HG03196 (cell line): ENCODE measurements around the gene PLD6.
"Not testable (repeated sequence)": the region's sequence is repeated elsewhere in the genome, so short reads cannot be mapped to it uniquely, and the experiment has no call there.

Experiments used
- ATAC-seq: cut with Tn5 transposase; IDR thresholded peaks from one replicate; pipeline ENCODE4 v1.9.1; 2021; ENCODE audit not compliant: unreplicated experiment

Gene PLD6

DNA sequence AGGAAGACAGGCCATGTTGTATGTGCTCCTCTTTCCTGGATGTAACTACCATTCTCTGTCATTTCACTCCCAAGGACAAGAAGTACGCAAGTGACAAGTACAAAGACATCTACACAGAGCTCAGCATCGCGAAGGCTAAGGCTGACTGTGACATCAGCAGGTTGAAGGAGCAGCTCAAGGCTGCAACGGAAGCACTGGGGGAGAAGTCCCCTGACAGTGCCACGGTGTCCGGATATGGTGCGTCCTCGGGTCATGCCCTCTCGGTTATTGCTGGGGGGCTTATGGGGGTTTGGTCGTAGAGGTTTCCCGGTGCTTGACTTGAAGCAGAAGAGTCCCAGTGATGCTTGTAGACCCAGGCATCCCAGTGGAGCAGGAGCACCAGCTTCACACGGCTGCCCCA, 29.0 kb downstream of the PLD6 start:
- no peak for ATAC-seq

DNA sequence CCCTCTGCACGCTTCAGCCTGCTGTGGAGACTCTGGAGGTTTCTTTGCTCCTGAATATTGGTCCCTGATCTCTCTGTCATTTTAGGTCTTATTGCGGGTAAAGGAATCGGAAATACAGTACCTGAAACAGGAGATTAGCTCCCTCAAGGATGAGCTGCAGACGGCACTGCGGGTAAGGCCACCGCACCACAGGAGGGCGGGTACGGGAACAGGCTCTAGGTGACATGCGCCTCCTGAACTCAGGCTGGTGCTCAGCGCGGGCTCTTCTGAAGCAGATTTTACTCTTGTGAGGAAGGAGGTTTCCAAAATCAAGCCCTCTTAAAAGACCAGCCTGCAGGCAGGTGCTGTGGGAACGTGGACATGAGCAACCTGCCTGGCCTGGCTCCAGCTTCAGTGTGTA, 29.8 kb downstream of the PLD6 start:
- ATAC-seq, result no peak

DNA sequence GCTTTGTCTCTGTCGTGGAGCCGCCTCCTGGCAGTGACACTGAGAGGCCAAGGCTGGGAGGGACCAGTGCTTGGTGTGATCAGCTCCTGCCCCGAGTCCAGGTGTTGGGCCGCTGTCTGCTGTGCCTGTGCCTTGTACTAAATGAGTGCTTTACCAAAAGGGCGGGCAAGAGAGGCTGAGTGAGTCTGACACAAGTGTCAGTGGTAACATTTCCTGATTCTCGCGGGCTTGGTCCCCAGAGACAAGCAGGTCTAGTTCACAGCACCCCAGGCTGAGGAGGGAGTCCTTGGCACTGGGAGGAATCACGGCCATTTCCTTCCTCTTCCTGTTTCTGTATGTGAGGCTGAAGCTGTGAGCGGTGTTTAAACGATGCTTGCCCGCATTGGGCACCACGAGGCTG, 30.2 kb downstream of the PLD6 start:
- ATAC-seq, result no peak

DNA sequence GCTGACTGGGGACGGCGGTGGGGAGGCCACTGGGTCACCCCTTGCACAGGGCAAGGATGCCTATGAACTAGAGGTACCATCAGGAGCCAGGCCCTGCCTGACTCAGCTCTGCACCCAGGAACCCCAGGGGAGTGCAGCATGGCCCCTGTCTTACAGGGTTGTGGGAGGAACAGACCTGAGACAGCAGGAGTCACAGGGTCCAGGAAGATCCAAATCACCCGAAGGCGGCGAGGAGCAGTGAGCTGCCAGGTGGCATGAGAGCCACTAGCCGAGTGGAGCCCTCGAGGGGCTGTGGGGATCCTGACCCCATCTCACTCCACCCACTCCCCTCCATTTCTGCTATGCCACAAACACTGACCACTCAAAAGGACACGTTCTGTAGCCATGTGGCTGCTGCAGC, 30.8 kb downstream of the PLD6 start:
- no peak for ATAC-seq

DNA sequence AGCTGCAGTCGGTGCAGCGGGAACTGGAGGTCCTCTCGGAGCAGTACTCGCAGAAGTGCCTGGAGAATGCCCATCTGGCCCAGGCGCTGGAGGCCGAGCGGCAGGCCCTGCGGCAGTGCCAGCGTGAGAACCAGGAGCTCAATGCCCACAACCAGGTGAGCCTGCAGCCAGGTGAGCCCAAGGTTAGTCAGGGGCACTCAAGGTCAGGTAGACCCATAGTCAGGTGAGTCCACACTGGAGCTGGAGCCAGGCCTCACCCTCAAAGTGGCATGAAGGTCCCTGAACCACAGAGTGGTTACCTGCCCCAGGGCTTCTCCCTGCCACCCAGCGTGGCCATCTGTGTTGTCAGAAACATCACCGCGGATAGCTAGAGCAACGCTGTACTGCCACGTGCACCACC, 32.2 kb downstream of the PLD6 start:
- no peak for ATAC-seq

DNA sequence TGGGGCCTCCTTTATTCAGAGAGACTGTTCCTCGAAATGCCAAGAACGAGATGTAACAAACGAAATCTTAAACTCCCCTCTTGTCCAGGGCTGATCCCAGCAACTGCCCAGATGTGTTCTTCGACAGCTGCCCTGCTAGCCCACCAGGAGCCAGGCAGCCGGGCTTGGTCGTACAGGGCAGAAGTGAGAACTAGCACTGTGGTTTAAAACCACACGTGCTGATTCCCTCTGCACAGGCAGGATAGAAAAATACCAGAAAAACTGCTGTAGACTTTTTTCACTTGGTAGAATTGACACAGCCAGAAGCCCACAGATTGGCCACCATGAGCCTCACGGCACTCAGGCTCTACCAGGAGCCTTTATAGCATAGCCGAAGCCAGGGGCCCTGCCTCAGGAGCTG, 33.1 kb downstream of the PLD6 start:
- no peak for ATAC-seq

DNA sequence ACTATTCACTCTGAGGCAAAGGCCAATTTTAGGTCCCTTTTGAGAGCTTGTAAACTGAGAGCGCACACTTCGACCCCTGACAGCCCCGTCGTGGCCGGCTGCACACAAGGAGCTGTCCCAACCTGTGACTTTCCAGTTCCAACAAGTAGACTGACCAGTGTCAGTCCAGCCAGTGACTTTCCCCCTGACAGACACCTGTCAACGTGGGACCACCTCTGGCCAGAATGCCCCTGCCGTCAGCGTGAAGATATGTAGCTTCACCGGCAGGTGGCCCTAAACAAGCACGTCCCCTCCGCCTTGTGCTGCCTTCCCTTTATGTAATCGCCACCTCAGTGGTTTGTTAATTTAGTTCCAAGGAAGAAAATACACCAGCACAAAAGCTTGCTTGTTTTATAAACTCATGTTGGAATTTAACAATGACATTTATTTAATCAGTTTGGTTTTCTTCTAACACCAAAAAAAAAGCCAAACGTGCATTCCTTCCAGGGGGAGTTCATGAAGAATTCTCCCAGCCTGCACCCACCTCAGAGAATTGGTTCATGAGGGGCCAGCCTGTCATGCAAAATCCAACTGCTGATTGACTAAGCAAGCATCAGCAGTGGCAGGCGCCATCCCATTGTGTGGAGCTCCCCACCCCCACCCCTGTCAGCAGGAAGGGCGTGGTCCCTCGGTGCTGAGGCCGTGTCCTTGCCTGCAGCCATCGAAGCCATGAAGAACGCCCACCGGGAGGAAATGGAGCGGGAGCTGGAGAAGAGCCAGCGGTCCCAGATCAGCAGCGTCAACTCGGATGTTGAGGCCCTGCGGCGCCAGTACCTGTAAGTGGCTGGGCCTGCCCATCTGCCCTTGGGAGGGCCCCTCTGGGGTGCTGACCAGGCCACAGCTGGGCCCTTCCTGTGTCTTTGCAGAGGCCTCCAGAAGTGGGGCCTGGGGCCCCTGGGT, 33.9 kb downstream of the PLD6 start:
- no peak for ATAC-seq

DNA sequence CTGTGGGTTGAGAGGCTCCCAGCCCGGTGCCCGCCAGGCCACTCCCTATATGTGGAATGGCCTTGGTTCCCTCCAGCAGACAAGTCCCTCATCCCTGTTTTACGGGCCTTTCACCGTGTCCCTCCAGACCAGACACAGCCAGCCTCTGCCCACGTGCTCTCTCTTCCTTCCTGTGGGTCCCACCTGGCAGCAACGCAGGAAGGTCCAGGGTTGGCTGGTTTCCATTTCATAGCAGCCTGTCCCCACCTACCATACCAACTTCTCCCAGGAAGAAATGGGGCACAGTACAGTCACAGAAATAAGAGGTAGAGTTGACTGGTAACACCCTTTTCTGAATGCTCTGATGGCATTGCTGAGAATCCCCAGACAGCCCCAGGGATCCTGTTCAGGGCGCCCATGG, 34.9 kb downstream of the PLD6 start:
- ATAC-seq, result no peak

DNA sequence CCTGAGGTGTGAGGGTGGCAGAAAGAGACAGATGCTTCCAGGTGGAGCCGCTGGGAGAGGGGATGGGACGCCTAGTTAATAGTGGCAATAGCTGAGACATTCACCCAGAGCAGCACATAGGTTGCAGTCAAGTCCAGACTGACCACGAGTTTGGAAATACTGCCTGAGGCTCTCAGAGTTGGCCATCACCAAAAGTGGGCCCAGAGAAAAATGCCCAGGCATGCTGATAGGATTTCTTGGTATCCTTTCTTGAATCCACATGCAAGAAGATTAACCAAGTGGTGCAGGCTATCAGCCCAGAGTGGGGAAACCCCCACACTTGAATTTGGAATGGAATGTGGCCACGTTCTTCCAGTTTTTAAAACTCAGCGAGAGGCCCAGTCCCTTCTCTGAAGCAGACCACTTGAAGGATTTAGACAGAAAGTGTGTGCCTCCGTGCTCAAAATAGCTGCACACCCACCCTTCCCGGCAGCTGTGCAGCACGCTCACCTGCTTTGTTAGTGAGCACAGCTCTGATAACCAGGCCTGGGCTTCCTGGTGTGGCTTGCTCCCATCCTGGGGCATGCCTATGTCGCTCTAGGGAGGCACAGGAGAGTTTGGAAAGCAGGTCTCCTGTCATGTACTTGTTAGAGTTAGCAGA, 35.7 kb downstream of the PLD6 start:
- no peak for ATAC-seq

DNA sequence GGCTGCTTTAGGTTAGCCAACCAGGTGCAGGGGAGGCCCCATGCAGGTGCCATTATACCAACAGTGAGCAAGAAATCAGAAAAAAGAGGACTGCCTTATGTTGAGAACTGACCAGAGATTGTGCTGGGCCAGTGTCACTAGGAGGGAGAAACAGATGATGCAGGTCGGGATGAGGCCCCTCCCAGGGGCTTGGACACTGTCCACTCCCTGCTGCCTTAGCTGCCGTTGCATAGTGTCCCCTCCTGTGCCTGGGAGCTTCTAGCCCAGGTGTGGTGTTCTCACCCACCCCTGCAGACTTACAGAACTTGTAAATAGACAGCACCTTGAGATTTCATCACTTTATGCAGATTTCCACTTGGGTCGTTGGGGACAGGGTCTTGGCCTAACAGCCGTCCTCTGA, 36.7 kb downstream of the PLD6 start:
- no peak for ATAC-seq

DNA sequence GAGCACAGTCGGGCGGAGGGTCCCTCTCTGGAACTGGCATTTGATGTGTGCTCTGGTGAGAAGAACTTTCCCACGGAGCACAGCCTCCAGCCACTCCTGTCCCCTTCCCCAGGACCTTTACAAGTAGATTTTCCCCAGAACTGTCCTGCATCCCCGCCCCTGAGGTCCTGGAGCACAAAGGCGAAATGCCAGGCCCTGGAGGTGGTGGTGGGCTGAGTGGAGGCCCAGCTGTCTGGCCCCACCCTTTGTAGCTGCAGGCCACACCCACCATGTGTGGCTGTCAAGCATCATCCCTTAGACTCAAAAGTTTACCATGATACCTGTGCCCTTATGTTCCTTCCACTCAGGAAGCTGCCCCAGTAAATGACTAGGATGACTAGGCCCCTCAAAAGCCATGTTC, 37.7 kb downstream of the PLD6 start:
- no peak for ATAC-seq

DNA sequence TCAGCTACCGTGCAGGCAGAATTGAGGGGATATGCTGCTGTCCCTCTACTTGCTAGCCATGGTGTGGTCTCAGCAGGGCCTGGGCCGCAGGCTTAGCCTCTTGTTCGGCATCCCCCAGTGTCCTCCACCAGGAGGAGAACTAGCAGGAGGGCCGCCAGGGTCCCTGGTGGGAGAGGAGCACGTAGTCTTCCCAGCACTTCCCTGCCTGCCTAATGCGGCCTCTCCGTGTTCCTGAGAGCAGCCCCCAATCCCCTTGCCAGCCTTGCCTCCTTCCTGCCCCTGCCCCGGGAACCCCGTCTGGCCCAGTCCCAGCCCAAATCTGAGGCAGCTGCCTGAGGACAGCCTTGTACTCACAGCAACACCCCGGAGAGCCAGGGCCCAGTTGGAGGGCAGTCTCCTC, 38.1 kb downstream of the PLD6 start:
- no peak for ATAC-seq

DNA sequence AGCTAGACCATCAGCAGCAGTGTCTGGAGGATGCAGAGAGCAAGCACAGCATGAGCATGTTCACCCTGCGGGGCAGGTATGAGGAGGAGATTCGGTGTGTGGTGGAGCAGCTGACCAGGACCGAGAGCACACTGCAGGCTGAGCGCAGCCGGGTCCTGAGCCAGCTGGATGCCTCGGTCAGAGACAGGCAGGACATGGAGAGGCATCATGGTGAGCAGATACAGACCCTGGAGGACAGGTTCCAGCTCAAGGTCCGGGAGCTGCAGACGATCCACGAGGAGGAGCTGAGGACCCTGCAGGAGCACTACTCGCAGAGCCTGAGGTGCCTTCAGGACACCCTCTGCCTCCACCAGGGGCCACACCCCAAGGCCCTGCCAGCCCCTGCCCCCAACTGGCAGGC, 38.8 kb downstream of the PLD6 start:
- no peak for ATAC-seq

DNA sequence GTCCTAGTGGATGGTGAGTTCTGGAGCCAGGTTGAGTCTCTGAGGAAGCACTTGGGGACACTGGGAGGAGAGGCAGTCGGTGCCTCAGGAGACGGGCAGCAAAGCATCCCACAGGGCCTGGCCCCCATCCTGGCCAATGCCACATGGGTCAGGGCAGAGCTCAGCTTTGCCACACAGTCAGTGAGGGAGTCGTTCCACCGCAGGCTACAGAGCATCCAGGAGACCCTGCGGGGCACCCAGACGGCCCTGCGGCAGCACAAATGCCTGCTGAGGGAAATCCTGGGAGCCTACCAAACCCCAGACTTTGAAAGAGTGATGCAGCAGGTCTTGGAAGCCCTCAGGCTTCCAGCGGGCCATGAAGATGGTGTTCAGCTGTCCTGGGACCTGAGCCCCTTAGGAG, 39.7 kb downstream of the PLD6 start:
- ATAC-seq, result no peak

DNA sequence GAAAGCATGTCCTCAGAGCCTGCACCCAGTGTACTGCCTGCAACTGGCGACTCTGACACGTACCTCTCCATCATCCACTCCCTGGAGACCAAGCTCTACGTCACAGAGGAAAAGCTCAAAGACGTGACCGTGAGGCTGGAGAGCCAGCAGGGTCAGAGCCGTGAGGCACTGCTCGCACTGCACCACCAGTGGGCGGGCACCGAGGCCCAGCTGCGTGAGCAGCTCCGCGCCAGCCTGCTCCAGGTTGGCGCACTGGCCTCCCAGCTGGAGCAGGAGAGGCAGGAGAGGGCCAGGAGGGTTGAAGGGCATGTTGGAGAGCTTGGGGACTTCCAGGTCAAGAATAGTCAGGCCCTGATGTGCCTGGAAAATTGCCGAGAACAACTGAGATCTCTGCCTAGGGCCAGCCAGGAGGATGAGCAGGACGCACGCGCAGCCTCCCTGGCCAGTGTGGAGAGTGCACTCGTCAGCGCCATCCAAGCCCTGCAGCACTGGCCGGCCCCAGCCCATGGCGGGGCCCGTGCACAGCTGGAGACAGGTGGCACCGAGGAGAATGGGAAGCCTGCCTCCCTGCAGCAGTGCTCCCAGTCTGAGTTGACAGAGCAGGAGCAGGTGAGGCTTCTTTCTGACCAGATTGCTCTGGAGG, 40.3 kb downstream of the PLD6 start:
- no peak for ATAC-seq

DNA sequence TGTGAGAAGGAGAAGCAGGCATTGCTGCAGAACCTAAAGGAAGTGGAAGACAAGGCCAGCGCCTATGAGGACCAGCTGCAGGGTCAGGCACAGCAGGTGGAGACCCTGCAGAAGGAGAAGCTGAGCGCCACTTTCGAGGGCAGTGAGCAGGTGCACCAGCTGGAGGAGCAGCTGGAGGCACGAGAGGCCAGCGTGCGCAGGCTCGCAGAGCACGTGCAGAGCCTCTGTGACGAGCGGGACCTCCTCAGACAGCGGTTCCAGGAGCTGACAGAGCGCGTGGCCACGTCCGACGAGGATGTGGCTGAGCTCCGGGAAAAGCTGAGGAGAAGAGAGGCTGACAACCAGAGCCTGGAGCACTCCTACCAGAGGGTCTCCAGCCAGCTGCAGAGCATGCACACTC, 41.5 kb downstream of the PLD6 start:
- no peak for ATAC-seq

DNA sequence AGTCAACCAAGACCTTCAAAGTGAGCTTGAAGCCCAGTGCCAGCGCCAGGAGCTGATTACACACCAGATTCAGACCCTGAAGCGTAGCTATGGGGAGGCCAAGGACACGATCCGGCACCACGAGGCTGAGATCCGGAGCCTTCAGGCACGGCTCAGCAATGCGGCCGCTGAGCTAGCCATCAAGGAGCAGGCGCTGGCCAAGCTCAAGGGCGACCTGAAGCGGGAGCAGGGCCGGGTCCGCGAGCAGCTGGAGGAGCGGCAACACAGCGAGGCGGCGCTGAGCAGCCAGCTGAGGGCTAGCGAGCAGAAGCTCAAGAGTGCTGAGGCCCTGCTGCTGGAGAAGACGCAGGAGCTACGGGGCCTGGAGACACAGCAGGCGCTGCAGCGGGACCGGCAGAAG, 42.0 kb downstream of the PLD6 start:
- no peak for ATAC-seq

DNA sequence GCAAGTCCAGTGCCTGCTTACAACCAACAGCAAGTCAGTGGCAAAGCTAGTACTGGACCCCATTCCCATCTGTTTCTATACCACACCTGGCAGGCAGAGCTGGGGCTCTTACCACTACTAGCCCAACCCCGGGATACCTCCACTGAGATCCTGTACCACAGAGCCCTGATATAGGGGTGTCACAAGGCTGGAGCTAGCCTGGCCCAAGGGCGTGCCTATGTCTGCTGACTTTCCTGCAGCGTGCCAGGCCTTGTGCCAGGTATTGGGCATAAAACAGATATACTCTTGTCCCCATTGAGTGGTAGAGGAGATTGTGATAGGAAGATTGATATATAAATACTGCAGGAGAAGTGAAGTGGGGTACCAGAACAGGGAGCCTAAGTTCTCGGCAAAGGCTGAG, 44.4 kb downstream of the PLD6 start:
- no peak for ATAC-seq

DNA sequence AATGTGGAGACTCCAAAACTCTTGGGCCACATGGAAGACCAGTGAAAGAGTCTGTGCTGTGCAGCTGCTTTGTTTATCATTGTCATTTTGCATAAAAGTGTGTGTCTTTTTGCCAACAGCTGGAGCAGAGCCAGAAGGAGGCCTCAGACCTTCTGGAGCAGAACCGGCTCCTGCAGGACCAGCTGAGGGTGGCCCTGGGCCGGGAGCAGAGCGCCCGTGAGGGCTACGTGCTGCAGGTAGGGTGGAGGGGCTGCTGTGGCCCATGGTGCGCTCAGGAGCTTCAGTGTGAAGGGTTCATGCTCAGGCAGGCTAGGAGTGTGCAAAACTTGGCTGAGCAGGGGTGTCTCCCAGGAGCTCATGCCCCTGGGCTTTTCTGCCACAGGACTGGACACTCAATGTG, 45.0 kb downstream of the PLD6 start:
- ATAC-seq, result no peak

DNA sequence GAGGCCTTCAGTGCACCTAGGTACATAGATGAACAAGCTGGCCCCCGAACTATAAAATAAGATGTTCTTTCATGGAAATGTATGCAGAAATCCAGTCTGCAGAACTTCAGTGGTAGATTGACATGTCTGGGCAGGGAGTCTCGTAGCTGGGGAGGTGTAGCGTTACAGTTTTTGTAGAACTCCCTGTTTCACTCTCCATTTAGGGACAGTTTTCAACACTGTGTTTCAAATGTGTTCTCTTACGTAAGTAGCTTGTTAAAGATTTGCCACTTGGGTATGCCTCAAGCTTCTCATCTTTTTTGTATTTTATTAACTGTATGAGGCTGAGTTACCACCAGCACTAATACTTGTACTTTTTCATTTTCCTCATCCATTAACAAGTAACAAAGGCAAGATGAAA, 46.6 kb downstream of the PLD6 start:
- no peak for ATAC-seq

DNA sequence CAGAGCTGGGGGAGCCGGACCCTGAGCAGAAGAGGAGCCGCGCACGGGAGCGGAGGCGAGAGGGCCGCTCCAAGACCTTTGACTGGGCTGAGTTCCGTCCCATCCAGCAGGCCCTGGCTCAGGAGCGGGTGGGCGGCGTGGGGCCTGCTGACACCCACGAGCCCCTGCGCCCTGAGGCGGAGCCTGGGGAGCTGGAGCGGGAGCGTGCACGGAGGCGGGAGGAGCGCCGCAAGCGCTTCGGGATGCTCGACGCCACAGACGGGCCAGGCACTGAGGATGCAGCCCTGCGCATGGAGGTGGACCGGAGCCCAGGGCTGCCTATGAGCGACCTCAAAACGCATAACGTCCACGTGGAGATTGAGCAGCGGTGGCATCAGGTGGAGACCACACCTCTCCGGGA, 47.6 kb downstream of the PLD6 start:
- ATAC-seq, result not testable (repeated sequence)

DNA sequence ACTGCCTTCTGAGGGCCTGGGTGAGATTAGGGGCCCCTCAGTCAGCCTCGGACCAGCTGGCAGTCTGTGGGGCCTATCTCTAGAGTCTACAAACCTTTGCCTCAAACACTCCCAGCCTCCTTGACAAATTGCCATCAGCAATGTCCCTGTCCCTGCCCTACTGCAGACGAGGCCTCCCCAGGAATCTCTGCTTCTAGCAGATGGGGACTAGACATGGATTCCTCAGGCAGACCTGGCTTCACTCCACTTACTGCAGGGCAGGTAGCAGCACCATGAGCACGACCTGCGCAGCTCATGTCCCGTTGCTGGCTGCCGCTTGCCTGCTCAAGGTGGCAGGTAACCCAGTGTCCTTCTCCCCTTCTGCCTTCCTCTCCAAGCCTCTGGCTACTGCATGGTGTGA, 49.1 kb downstream of the PLD6 start:
- ATAC-seq, result no peak
